Osteocyte (in vitro differentiated cells): ENCODE data around the gene TTF2. TPM values are rescaled to one million over a fixed set of nuclear protein-coding genes. Genes with fewer than 3 reads are reported as not detected.

Experiments used
- DNase-seq: peaks from one replicate; pipeline ENCODE4 v3.0.0; 2021; ENCODE audit warnings: mixed read lengths; ENCODE audit not compliant: unreplicated experiment; ENCODE audit errors: extremely low spot score
- H3K27ac Mint-ChIP-seq: one replicate; pipeline ENCODE4 v1.8.0; 2021; ENCODE audit warnings: mild to moderate bottlenecking, mixed read lengths; ENCODE audit not compliant: unreplicated experiment
- H3K27me3 Mint-ChIP-seq: one replicate; pipeline ENCODE4 v1.8.0; 2021; ENCODE audit warnings: mixed read lengths; ENCODE audit not compliant: unreplicated experiment
- H3K36me3 Mint-ChIP-seq: one replicate; pipeline ENCODE4 v1.8.0; 2021; ENCODE audit warnings: mixed read lengths; ENCODE audit not compliant: unreplicated experiment
- H3K4me1 Mint-ChIP-seq: one replicate; pipeline ENCODE4 v1.8.0; 2021; ENCODE audit warnings: mixed read lengths; ENCODE audit not compliant: unreplicated experiment
- H3K4me3 Mint-ChIP-seq: one replicate; pipeline ENCODE4 v1.8.0; 2021; ENCODE audit warnings: mild to moderate bottlenecking, moderate library complexity, mixed read lengths; ENCODE audit not compliant: unreplicated experiment
- H3K9me3 Mint-ChIP-seq: one replicate; pipeline ENCODE4 v1.8.0; 2021; ENCODE audit warnings: mixed read lengths; ENCODE audit not compliant: unreplicated experiment
- CTCF ChIP-seq: fragments of 200-600 bp; sonication (generic); IDR thresholded peaks from 2 replicates; pipeline ENCODE4 v1.5.0; 2021; ENCODE audit warnings: antibody characterized with exemption, mild to moderate bottlenecking, moderate library complexity
- total RNA-seq: library from RNA; stranded (reverse); gene quantifications from 2 replicates; pipeline ENCODE4 v1.2.1, GENCODE V29; 2021

The TTF2 gene
- total RNA-seq, 1 donor from 2014 or later = 17.4 TPM

- H3K36me3 Mint-ChIP-seq = no peaks in the 10 kb centered on the region
- no peak overlapping the region for H3K27ac Mint-ChIP-seq
- TF ChIP-seq CTCF = no peak
Observed at GRCh38 chr1:117051224-117052064, 8.7 kb upstream of the TTF2 start.

GRCh38 chr1:117054068-117054467 is 6.1 kb upstream of the TTF2 start:
- Mint-ChIP-seq H3K9me3 (no peaks in the 10 kb centered on the region), H3K27me3 (no peaks in the 10 kb centered on the region), H3K4me3 (no peak overlapping the region), H3K27ac (no peak overlapping the region), H3K4me1 (peaks cover 3% of the 10 kb centered on the region), H3K36me3 (no peaks in the 10 kb centered on the region)
- no peak for TF ChIP-seq CTCF
- no peak for DNase-seq

More at GRCh38 chr1:117051224-117052064, 8.7 kb upstream of the TTF2 start:
- Mint-ChIP-seq H3K4me3 (no peak overlapping the region), H3K4me1 (no peaks in the 10 kb centered on the region), H3K9me3 (no peaks in the 10 kb centered on the region), H3K27me3 (no peaks in the 10 kb centered on the region)
- DNase-seq = no peak

- Mint-ChIP-seq H3K9me3 (no peaks in the 10 kb centered on the region), H3K4me3 (peak overlapping the region; percentile 38), H3K27me3 (no peaks in the 10 kb centered on the region), H3K4me1 (peaks cover 15% of the 10 kb centered on the region), H3K36me3 (no peaks in the 10 kb centered on the region), H3K27ac (no peak overlapping the region)
- TF ChIP-seq CTCF = no peak
- no peak for DNase-seq
Observed at GRCh38 chr1:117058810-117059209, 1.3 kb upstream of the TTF2 start.

- H3K4me1 Mint-ChIP-seq = peaks cover 15% of the 10 kb centered on the region
- no peak overlapping the region for H3K4me3 Mint-ChIP-seq
- peak overlapping the region; percentile 38 for H3K27ac Mint-ChIP-seq
- no peaks in the 10 kb centered on the region for H3K9me3 Mint-ChIP-seq
- DNase-seq = no peak
- no peaks in the 10 kb centered on the region for H3K27me3 Mint-ChIP-seq
- no peaks in the 10 kb centered on the region for H3K36me3 Mint-ChIP-seq
- TF ChIP-seq CTCF = no peak
Observed at GRCh38 chr1:117059334-117059677, 820 bp upstream of the TTF2 start.

- Mint-ChIP-seq H3K9me3 (no peaks in the 10 kb centered on the region), H3K36me3 (no peaks in the 10 kb centered on the region), H3K27me3 (no peaks in the 10 kb centered on the region), H3K27ac (no peak overlapping the region), H3K4me3 (no peak overlapping the region), H3K4me1 (peaks cover 15% of the 10 kb centered on the region)
- DNase-seq = no peak
- no peak for TF ChIP-seq CTCF
Observed at GRCh38 chr1:117060441-117061317, 553 bp downstream of the TTF2 start.
